Astrocyte (in vitro differentiated cells and primary cell): ENCODE measurements around the gene PSMB11.
"Not testable (repeated sequence)": the region's sequence is repeated elsewhere in the genome, so short reads cannot be mapped to it uniquely, and the experiment has no call there.

Experiments used
- CTCF ChIP-seq: IDR thresholded peaks from 2 replicates; pipeline ENCODE4 v1.5.1; 2011; ENCODE audit warnings: low read depth, mild to moderate bottlenecking, inconsistent platforms, low read length, moderate library complexity; ENCODE audit not compliant: insufficient read depth
- EZH2 ChIP-seq: IDR thresholded peaks from 2 replicates; pipeline ENCODE4 v1.6.1; 2012; ENCODE audit warnings: mild to moderate bottlenecking, low read length, inconsistent platforms; ENCODE audit not compliant: insufficient read depth

GRCh38 chr14:23004274-23004673 is 37.7 kb upstream of the PSMB11 start:
- TF ChIP-seq CTCF, EZH2: not testable (repeated sequence)
